ENCODE measurements around the gene EIF2B2.
A peak's percentile ranks its signal among the peaks of the same experiment; 100 is the strongest.

EIF2B2 gene

DNA sequence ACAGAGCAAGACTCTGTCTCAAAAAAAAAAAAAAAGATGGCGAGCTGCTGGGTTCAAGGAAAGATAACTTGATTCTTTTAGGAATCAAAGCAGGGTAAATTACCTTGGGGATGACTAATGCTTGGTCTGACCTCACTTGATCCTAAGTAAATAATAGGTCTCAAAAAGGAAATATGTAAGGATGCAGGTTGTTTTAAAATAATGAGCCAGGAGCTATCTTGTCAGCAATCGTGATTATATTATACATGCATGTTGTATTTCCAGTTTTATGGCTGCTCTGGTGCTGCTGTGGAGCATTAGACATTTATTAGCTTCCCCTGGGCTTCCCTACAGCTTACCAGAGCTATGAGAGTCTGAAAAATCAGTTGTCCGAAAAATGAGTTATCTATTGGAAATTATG lies 2.6 kb downstream of the EIF2B2 start:
- no peak overlapping the region for H3K4me3 Mint-ChIP-seq
- DNase-seq: no peak
- H3K9me3 Mint-ChIP-seq: peaks cover 16% of the 10 kb centered on the region
- H3K36me3 Mint-ChIP-seq (ENCODE audit: low read depth): peaks cover 51% of the 10 kb centered on the region
- H3K27ac Mint-ChIP-seq: no peak overlapping the region
- peaks cover 3% of the 10 kb centered on the region for H3K27me3 Mint-ChIP-seq (ENCODE audit: low read depth, poor library complexity)
- TF ChIP-seq, protein P1, sequence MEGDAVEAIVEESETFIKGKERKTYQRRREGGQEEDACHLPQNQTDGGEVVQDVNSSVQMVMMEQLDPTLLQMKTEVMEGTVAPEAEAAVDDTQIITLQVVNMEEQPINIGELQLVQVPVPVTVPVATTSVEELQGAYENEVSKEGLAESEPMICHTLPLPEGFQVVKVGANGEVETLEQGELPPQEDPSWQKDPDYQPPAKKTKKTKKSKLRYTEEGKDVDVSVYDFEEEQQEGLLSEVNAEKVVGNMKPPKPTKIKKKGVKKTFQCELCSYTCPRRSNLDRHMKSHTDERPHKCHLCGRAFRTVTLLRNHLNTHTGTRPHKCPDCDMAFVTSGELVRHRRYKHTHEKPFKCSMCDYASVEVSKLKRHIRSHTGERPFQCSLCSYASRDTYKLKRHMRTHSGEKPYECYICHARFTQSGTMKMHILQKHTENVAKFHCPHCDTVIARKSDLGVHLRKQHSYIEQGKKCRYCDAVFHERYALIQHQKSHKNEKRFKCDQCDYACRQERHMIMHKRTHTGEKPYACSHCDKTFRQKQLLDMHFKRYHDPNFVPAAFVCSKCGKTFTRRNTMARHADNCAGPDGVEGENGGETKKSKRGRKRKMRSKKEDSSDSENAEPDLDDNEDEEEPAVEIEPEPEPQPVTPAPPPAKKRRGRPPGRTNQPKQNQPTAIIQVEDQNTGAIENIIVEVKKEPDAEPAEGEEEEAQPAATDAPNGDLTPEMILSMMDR (IDR thresholded peaks at IDR 0.05): no peak
- H3K4me1 Mint-ChIP-seq: peaks cover 35% of the 10 kb centered on the region

DNA sequence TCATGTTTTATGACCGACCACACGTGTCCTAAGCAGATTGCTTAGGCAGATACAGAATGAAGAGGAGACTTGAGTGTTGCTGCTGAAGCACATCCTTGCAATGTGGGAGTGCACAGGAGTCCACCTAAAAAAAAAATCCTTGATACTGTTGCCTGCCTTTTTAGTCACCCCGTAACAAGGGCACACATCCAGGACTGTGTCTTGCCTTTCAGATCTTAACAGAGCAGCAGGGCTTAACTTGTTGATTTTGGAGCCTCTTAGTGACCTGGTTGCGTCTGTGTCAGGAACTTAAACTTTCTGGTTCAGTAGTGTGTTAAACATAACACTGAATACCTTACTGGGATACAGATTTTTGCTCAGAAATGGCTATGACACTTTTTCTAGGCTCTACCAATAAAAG lies 6.5 kb downstream of the EIF2B2 start:
- Mint-ChIP-seq H3K36me3 (ENCODE audit: low read depth) (peaks cover 67% of the 10 kb centered on the region), H3K9me3 (no peaks in the 10 kb centered on the region), H3K4me1 (peaks cover 13% of the 10 kb centered on the region), H3K27ac (no peak overlapping the region), H3K27me3 (ENCODE audit: low read depth, poor library complexity) (no peaks in the 10 kb centered on the region), H3K4me3 (no peak overlapping the region)
- TF ChIP-seq, protein P1 (IDR thresholded peaks at IDR 0.05): no peak
- DNase-seq: no peak

DNA sequence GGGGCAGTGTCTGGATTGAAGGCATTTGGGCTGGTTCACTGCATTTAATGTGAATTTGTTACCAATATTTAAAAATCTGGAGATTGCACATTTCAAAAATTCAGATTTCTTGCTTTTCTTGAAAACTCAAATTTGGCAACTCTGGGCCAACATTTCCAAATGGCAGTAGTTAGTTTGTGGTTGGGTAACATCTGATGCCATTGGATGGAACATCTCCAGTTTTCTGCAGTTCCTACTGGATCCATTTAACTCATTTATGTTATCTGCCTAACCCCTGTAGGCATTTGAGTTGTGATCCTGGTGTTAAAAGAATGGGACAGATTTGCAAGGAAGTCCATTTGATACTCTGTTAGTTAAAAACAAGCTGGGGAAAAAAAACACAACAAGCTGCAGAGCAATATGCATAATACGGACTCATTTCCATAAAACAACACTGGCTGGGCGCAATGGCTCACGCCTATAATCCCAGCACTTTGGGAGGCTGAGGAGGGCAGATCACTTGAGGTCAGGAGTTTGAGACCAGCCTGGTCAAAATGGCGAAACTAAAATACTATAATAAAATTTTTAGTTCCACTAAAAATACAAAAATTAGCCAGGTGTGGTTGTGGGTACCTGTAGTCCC lies 7.9 kb downstream of the EIF2B2 start:
- Mint-ChIP-seq H3K27ac (no peak overlapping the region), H3K4me3 (no peak overlapping the region), H3K36me3 (ENCODE audit: low read depth) (peaks cover 61% of the 10 kb centered on the region), H3K27me3 (ENCODE audit: low read depth, poor library complexity) (no peaks in the 10 kb centered on the region), H3K9me3 (no peaks in the 10 kb centered on the region), H3K4me1 (peaks cover 8% of the 10 kb centered on the region)
- TF ChIP-seq, protein P1 (IDR thresholded peaks at IDR 0.05): no peak
- DNase-seq: no peak

DNA sequence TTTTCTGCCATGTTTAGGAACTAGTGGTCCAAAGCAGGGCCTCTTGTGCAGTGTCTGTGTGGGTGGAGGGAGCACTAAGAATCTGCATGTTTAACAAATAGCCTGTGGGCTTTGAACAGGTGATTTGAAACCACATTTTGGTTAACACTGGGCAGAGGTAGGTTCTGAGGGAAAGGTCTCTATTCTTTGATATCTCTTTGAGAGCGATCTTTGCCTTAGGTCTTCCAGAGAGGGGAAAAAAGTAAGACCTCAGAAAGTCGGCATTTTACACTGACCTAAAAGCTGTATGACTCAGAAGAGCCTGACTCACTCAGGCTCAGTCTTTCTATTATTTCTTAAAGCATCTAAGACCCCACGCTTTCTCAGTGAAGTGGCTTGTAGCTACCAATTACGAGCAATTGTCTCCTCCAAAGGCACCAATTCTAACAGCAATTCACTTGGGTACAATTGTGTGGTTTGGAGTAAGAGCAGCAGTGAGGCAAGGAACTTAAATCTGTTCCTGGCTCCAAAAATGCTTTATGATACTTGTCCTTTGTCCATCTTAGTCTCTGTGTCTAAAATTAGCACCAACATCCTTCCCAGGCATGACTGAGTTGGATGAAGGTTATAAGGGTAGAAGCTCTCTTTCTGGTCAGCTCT lies 8.8 kb downstream of the EIF2B2 start:
- Mint-ChIP-seq H3K27me3 (ENCODE audit: low read depth, poor library complexity) (no peaks in the 10 kb centered on the region), H3K9me3 (no peaks in the 10 kb centered on the region), H3K36me3 (ENCODE audit: low read depth) (peaks cover 64% of the 10 kb centered on the region), H3K4me1 (peaks cover 8% of the 10 kb centered on the region), H3K27ac (peak overlapping the region; percentile 77), H3K4me3 (no peak overlapping the region)
- no peak for DNase-seq
- TF ChIP-seq, protein P1 (IDR thresholded peaks at IDR 0.05): no peak

DNA sequence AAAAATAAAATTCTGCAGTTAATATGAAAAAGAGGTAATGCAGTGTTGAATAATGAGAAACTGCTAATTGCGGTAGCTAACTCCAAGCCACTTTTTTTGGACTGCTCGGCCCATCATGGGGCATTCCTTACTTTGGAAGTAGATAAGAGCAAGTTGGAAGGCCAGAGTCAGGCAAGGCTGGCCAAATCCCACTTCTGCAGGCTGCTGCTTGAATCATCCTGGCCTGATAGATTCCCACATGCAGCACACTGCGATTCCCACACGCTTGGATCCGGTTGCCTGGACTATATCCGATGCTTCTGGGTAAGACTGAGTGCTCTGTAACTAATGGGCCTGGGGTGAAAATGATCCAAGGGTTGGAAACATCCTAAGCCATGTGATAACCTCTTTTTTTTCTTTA lies 10.6 kb downstream of the EIF2B2 start:
- Mint-ChIP-seq H3K36me3 (ENCODE audit: low read depth) (peaks cover 62% of the 10 kb centered on the region), H3K27ac (peak overlapping the region; percentile 4), H3K4me3 (no peak overlapping the region), H3K27me3 (ENCODE audit: low read depth, poor library complexity) (no peaks in the 10 kb centered on the region), H3K4me1 (peaks cover 8% of the 10 kb centered on the region), H3K9me3 (no peaks in the 10 kb centered on the region)
- no peak for DNase-seq
- TF ChIP-seq, protein P1 (IDR thresholded peaks at IDR 0.05): no peak

DNA sequence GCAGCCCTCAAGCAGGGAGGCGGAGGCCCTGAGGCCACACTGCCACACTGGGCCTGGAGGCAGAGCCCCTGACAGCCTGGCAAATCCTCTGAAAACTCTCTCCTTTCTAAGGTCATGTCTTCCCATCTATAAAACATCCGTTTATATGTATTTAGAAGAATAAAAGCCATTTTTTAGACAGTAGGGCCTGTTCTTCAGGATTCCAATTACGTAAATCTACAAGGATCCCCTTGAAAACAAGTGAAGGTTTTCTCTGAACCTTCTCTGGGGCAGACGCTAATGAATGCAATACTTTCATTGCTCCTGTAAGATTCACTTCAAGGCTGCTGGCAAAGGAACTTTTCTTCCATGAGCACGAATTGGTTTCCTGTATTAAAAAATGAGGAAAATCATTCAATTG lies 12.8 kb downstream of the EIF2B2 start:
- H3K9me3 Mint-ChIP-seq: no peaks in the 10 kb centered on the region
- TF ChIP-seq, protein P1 (IDR thresholded peaks at IDR 0.05): no peak
- H3K27ac Mint-ChIP-seq: no peak overlapping the region
- DNase-seq: no peak
- H3K4me3 Mint-ChIP-seq: no peak overlapping the region
- H3K27me3 Mint-ChIP-seq (ENCODE audit: low read depth, poor library complexity): no peaks in the 10 kb centered on the region
- H3K36me3 Mint-ChIP-seq (ENCODE audit: low read depth): peaks cover 65% of the 10 kb centered on the region
- H3K4me1 Mint-ChIP-seq: peaks cover 8% of the 10 kb centered on the region

All from nephron progenitor cell (in vitro differentiated cells).